ENCODE measurements around the gene KIF1B. TPM values are rescaled to one million over a fixed set of nuclear protein-coding genes. Genes with fewer than 3 reads are reported as not detected.

Gene KIF1B
- total and polyA plus RNA-seq, 9 of the 15 experiments (the other 6 are each of a cell fraction or from before 2014, with no cell fraction given): 2.8 to 19.8 (median 11.9) TPM

- Histone ChIP-seq H3K4me3 (no peak overlapping the region), H3K4me1 (replicated peaks in 1 of 2; ENCODE audit: control insufficient read depth in 2 of 2, insufficient read depth in 2 of 2, low read length in 2 of 2) (no peaks in the 10 kb centered on the region), H3K9me1 (ENCODE audit: control insufficient read depth, insufficient read depth, low read length) (no peaks in the 10 kb centered on the region), H3K27me3 (ENCODE audit: control insufficient read depth in 2 of 2, insufficient read depth in 2 of 2, low read length in 2 of 2) (peaks cover 28 to 57% of the 10 kb centered on the region in 2 experiments), H2AFZ (ENCODE audit: low read depth, low read length) (no peak overlapping the region), H3K79me2 (ENCODE audit: control insufficient read depth, insufficient read depth, low read length) (no peaks in the 10 kb centered on the region), H3K36me3 (ENCODE audit: control insufficient read depth, insufficient read depth, low read length) (no peaks in the 10 kb centered on the region), H3K4me2 (ENCODE audit: insufficient read depth, low read length) (no peak overlapping the region), H3K9ac (ENCODE audit: insufficient read depth in 1 of 2, low read depth in 2 of 2, low read length in 2 of 2) (no peak overlapping the region), H3K9me3 (replicated peaks; ENCODE audit: control insufficient read depth, insufficient read depth, low read depth, low read length) (no peaks in the 10 kb centered on the region), H4K20me1 (replicated peaks; ENCODE audit: control insufficient read depth, insufficient read depth, low read length) (no peaks in the 10 kb centered on the region), H3K27ac (ENCODE audit: extremely low read depth, low read depth, low read length) (no peak overlapping the region)
- FAIRE-seq (no peak), DNase-seq (ENCODE audit: extremely low read depth in 1 of 4, low spot score in 3 of 4) (no peak), ATAC-seq (no peak)
- TF ChIP-seq CHD1 (IDR thresholded peaks at IDR 0.05; ENCODE audit: low read length) (no peak), EHMT2 (IDR thresholded peaks at IDR 0.05) (no peak), THAP12 (CRISPR knock-in tag; IDR thresholded peaks at IDR 0.05) (no peak), SIN3A (IDR thresholded peaks at IDR 0.05; ENCODE audit: borderline replicate concordance in 2 of 2, control insufficient read depth in 1 of 2, low read depth in 2 of 2, low read length in 2 of 2) (no peak)
- BruUV-seq (replicated peaks): no TSS peak
- intact Hi-C loops (cut with micrococcal nuclease): no loop called here
- CTCF ChIA-PET (ENCODE audit: low intra/inter-chr PET ratio): no interaction called here
- in situ Hi-C loops (cut with MboI): no loop called here
- 2% methylated on average over 4 of the region's 4 CpGs for WGBS (ENCODE audit: insufficient coverage, low coverage, missing lambda C conversion rate)
- POLR2A ChIA-PET: interaction anchor here (0.6 to 1.6 kb wide), 2 partner anchors 12 to 15 kb away, joined by 3 to 6 read pairs; no protein-coding TSS in a partner anchor
These were observed 9.8 kb upstream of the KIF1B start for GRCh38 chr1:10200620-10201019.
